SK-N-MC (cell line): ENCODE measurements around the gene MKS1.

Experiments
- EZH2 ChIP-seq: fragments of 200-600 bp; sonication (generic); IDR thresholded peaks from one replicate; pipeline ENCODE4 v1.6.1; 2017; ENCODE audit warnings: antibody characterized with exemption
- POLR2AphosphoS5 ChIP-seq: IDR thresholded peaks from 2 replicates; pipeline ENCODE4 v1.6.1; 2012; ENCODE audit warnings: mild to moderate bottlenecking, low read depth, low read length, borderline replicate concordance

- TF ChIP-seq POLR2AphosphoS5 (no peak), EZH2 (no peak)
Observed at GRCh38 chr17:58245428-58246103, 26.5 kb upstream of the MKS1 start.
